Measurements from ENCODE around the gene PRM3. TPM values are rescaled to one million over a fixed set of nuclear protein-coding genes. Genes with fewer than 3 reads are reported as not detected.

The PRM3 gene
- polyA plus RNA-seq, 1 donor (not counting 4 experiments of a cell fraction or from before 2014, with no cell fraction given), result not detected

- no peaks in the 10 kb centered on the region for H3K79me2 ChIP-seq (ENCODE audit: control insufficient read depth, insufficient read depth, low read length)
- no peaks in the 10 kb centered on the region for H3K27me3 ChIP-seq (ENCODE audit: control insufficient read depth, extremely low read depth, insufficient read depth, low read length)
- no peak for TF ChIP-seq EZH2 (IDR thresholded peaks at IDR 0.05; ENCODE audit: low read length)
- TF ChIP-seq CTCF (optimal IDR thresholded peaks at IDR 0.05 in 1 of 3, IDR thresholded peaks at IDR 0.05 in 1 of 3, conservative IDR thresholded peaks at IDR 0.05 in 1 of 3; ENCODE audit: extremely low read depth in 1 of 3, insufficient read depth in 2 of 3, low read length in 3 of 3), result no peak
- no peaks in the 10 kb centered on the region for H4K20me1 ChIP-seq (ENCODE audit: control insufficient read depth, extremely low read depth, insufficient read depth, low read length)
- DNase-seq (ENCODE audit: low read depth, low spot score), result no peak
- dilution Hi-C loops (cut with MboI; ENCODE audit: extremely low pct_ligation_motif_present, low sequenced_read_pairs), result no loop called here
- H3K9ac ChIP-seq (ENCODE audit: control insufficient read depth, extremely low read depth, insufficient read depth, low read length), result no peak overlapping the region
- FAIRE-seq, result no peak
- no peak overlapping the region for H3K4me3 ChIP-seq (ENCODE audit: control insufficient read depth in 2 of 3, extremely low read depth in 1 of 3, insufficient read depth in 2 of 3, low read depth in 1 of 3, low read length in 3 of 3)
- H3K36me3 ChIP-seq (ENCODE audit: control insufficient read depth in 2 of 2, extremely low read depth in 1 of 2, insufficient read depth in 2 of 2, low read length in 2 of 2), result no peaks in the 10 kb centered on the region
- H3K4me2 ChIP-seq (ENCODE audit: control insufficient read depth, extremely low read depth, insufficient read depth, low read depth, low read length), result no peak overlapping the region
- H3K9me3 ChIP-seq (ENCODE audit: control insufficient read depth, low read depth, low read length), result no peaks in the 10 kb centered on the region
- no peak overlapping the region for H3K27ac ChIP-seq (ENCODE audit: control insufficient read depth, insufficient read depth, low read length)
- no peaks in the 10 kb centered on the region for H3K9me1 ChIP-seq (ENCODE audit: control insufficient read depth, extremely low read depth, insufficient read depth, low read length)
- H2AFZ ChIP-seq (ENCODE audit: control insufficient read depth, low read length), result no peak overlapping the region
- H3K4me1 ChIP-seq (ENCODE audit: control insufficient read depth, extremely low read depth, insufficient read depth, low read length), result peaks cover 4% of the 10 kb centered on the region
These were observed 44.0 kb downstream of the PRM3 start for GRCh38 chr16:11229432-11229831.

DNA sequence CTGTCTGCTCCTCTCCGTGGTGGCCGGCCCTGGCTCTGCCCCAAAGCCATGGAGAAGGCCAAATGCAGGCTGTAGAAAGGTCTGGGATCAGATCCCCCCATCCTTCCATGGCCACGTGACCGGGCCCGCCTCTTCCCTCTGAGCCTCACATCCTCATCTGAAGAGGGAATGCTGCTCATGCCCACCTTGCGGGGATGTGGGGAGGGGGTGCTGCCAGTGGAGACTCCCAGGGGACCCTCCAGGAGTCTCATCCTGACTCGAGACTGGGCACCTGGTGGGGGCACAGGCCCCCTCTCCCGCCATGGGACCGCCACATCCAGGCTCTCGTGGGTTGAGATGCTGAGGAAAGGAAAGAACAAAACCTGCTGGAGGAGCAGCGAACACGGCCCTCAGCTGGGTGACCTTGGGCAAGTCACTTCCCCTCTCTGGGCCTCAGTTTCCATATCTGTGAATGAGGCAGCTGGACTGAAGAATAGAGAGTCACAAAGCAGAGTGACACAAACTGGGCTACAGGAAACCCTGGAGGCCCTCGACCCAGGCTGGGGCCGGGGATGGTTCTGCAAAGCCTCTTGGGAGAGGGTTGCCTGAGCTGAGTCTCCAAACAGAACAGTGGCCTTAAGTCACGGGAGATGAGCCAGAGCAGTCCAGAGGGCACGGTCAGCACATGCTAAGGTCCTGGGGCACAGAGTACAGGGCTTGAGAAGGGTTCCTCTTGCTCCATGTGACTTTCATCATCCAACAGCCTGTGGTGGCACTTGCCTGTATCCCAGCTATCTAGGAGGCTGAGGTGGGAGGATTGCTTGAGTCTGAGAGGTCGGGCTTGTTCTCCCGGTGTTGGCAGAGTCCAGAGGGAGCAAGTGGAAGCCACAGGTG, 47.5 kb downstream of the PRM3 start:
- no peak for DNase-seq (ENCODE audit: low read depth, low spot score)
- H3K9ac ChIP-seq (ENCODE audit: control insufficient read depth, extremely low read depth, insufficient read depth, low read length), result no peak overlapping the region
- TF ChIP-seq EZH2 (IDR thresholded peaks at IDR 0.05; ENCODE audit: low read length) (no peak), CTCF (optimal IDR thresholded peaks at IDR 0.05 in 1 of 3, IDR thresholded peaks at IDR 0.05 in 1 of 3, conservative IDR thresholded peaks at IDR 0.05 in 1 of 3; ENCODE audit: extremely low read depth in 1 of 3, insufficient read depth in 2 of 3, low read length in 3 of 3) (no peak)
- no peaks in the 10 kb centered on the region for H3K9me3 ChIP-seq (ENCODE audit: control insufficient read depth, low read depth, low read length)
- H3K4me1 ChIP-seq (ENCODE audit: control insufficient read depth, extremely low read depth, insufficient read depth, low read length), result no peaks in the 10 kb centered on the region
- no peak overlapping the region for H3K4me3 ChIP-seq (ENCODE audit: control insufficient read depth in 2 of 3, extremely low read depth in 1 of 3, insufficient read depth in 2 of 3, low read depth in 1 of 3, low read length in 3 of 3)
- no peaks in the 10 kb centered on the region for H3K79me2 ChIP-seq (ENCODE audit: control insufficient read depth, insufficient read depth, low read length)
- H3K27ac ChIP-seq (ENCODE audit: control insufficient read depth, insufficient read depth, low read length), result no peak overlapping the region
- H3K27me3 ChIP-seq (ENCODE audit: control insufficient read depth, extremely low read depth, insufficient read depth, low read length), result no peaks in the 10 kb centered on the region
- no peak for FAIRE-seq
- no peaks in the 10 kb centered on the region for H3K36me3 ChIP-seq (ENCODE audit: control insufficient read depth in 2 of 2, extremely low read depth in 1 of 2, insufficient read depth in 2 of 2, low read length in 2 of 2)
- dilution Hi-C loops (cut with MboI; ENCODE audit: extremely low pct_ligation_motif_present, low sequenced_read_pairs), result no loop called here
- no peaks in the 10 kb centered on the region for H3K9me1 ChIP-seq (ENCODE audit: control insufficient read depth, extremely low read depth, insufficient read depth, low read length)
- no peak overlapping the region for H2AFZ ChIP-seq (ENCODE audit: control insufficient read depth, low read length)
- H4K20me1 ChIP-seq (ENCODE audit: control insufficient read depth, extremely low read depth, insufficient read depth, low read length), result no peaks in the 10 kb centered on the region
- H3K4me2 ChIP-seq (ENCODE audit: control insufficient read depth, extremely low read depth, insufficient read depth, low read depth, low read length), result no peak overlapping the region

Data from keratinocyte (primary cell).